LoVo (cell line): Measurements from ENCODE around the gene TARS2.
A peak's percentile ranks its signal among the peaks of the same experiment; 100 is the strongest.

Experiments
- DNase-seq: peaks from one replicate; pipeline ENCODE4 v3.0.0-alpha.2; 2016; ENCODE audit warnings: low spot score

Gene TARS2

GRCh38 chr1:150507912-150508864, 21.0 kb downstream of the TARS2 start, which contains the start of gene ECM1:
Gene ECM1, plus strand, starts transcription at chr1:150508109. Its CDS starts 101 bp downstream, at chr1:150508210.
- peak; percentile 65 for DNase-seq

GRCh38 chr1:150508982-150509381, 21.8 kb downstream of the TARS2 start:
- DNase-seq: no peak

- DNase-seq: no peak
These were observed 24.3 kb downstream of the TARS2 start for GRCh38 chr1:150511551-150511950.

- DNase-seq: no peak
These were observed 24.9 kb downstream of the TARS2 start for GRCh38 chr1:150511985-150512660.

DNA sequence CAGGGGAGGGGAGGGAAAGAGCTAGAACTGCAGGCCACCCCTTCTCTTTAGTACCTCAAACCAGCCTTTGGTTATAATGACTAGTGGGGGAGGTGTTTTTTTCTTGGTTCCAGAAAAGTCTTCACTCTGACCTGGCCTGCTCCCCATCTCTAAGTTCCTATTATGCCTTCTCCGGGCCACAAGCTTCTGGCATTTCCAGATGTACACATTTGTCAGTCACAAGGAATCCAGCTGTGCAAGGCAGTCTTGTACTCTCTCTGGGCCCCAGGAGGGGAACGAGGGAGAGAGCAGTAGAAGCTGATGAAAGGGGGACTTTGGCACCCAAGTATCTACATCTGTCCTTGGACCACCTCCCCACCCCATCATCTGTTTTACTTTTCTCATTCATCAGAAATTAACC, 25.6 kb downstream of the TARS2 start:
- DNase-seq: no peak

DNA sequence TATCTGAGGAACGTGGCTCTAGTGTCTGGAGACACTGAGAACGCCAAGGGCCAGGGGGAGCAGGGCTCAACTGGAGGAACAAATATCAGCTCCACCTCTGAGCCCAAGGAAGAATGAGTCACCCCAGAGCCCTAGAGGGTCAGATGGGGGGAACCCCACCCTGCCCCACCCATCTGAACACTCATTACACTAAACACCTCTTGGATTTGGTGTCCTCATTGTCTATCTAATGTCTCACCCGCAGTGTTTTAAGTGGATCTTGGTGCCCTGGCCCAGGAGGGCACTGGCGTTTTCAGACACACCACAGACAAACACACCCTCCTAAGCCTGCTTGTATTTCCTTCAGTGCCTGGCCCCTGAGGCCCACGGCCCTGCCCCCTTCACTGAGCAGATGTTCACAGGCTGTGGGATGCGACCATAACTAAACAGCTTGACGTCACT, 26.2 kb downstream of the TARS2 start:
- DNase-seq: peak; percentile 47

GRCh38 chr1:150514260-150514659, 27.0 kb downstream of the TARS2 start:
- DNase-seq: no peak

DNA sequence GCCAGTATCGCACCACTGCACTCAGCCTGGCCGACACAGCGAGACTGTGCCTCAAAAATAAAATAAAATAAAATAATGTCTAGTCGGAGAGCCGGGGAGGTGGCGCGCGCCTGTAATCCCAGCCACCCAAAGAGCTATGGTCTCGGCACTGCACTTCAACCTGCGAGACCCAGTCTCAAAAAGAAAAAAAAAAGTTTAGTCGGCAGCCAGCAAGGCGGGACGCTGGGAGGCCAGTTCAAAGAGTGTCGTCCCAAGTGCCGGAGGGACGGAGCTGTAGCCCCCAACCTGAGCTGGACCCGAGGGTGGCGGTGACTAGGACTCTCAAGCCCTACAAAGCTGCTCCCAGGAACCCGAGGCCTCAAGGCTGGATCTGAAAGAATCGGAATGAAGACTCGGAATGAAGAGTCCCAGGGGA, 27.7 kb downstream of the TARS2 start:
- DNase-seq: no peak

DNA sequence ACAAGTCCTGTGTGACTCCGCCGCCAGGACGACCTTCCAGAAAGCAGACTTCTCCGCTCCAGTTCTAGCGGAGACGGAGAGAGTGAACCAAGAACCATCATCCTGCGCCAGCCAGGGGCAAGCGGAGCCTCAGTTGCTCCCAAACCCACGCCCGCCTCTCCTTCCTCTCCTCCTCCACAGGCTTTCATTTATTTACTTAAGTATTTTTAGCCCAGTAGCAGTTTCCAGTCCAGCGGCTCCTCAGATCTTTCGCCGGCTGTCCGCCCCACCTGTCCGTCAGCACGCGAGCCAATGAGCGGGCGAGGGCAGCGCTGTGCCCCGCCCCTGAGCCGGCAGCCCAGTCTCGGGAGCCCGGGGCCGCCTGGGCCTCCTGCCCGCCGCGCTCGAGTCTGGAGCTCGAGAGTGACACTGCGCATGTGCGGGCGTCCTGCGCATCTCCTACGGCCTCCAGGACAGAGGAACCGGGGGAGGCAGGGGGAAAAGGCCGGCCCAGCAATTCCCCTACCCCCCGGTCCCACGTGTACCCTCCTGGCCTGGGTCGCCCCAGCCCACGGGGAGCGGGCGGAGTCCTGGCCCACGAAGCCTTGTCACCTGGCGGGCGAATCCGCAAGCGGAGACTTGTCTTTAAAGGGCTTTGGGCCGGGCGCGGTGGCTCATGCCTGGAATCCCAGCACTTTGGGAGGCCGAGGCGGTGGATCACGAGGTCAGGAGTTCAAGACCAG, 28.3 kb downstream of the TARS2 start, which contains the start of gene FALEC:
FALEC (plus strand) TSS at position 425 of the 722 bp plus-strand sequence.
- peak; percentile 98 for DNase-seq

DNA sequence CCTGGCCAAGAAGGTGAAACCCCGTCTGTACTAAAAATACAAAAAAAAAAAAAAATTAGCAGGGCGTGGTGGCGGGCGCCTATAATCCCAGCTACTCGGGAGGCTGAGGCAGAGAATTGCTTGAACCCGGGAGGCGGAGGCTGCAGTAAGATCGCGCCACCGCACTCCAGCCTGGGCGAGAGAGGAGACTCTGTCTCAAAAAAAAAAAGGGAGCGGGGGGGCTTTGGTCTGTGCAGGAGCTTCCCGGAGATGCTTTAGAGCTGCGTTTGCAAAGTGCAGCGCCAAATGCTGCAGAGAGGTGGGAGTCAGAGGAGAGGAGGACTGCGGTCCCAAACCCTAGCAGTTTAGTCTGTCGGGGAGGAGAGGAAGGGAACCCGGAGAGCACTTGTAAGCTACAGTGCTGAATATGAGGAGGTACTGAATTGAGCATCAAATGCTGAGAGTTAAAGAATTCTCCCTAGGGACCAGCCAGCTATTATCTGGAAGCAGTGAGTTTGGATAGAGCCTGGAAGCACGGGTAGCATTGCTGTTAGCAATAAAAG, 28.9 kb downstream of the TARS2 start:
- no peak for DNase-seq

DNA sequence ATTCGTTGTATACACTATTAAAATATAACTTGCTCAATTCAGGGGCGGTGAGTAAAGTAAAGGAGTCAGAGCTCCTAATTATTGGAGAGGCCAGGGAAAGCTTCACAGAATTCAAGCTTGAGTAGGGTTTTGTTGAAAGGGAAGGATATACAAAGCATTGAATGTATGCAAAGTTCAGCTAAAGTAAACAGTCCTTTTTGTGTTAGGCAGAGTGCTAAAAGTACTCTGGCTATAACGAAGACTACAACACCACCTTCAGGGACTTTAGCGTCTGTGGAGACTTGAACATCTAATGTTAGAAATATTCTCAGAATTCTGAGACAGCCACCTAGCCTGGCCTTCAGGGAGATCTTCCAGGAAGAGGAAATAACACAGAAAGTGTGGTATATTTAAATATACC, 29.4 kb downstream of the TARS2 start:
- DNase-seq: no peak

DNA sequence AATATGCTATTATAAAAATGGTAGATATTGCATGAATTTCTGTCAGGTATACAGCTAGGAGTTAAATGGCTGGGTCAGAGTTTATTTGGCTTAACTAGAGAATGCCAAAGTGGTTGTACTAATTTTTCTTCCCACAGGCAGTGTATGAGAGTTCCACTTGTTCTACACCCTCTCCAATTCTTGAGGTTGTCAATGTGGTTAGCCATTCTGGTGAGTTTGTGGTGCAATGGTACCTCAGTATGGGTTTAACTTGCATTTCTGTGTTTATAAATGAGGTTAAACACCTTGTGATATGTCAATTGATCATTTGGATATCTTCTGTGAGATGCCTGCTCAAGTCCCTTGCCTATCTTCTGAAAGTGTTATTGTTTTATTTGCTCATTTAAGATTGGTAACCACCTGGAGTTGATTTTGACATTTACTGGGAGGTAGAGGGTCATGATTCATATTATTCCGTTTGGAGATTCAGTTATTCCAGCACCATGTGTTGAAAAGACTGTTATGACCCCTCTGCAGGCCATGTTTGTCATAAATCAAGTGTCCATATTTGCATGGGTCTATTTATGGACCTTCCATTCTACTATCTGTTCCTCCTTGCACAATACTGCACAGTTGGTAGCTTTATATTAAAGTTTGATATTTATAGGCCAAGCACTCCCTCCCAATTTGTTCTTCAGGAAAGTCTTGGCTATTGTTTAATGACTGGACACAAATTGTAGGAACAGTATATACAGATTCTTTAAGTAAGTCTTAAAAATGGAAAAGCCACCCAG, 34.2 kb downstream of the TARS2 start:
- no peak for DNase-seq

- DNase-seq: no peak
These were observed 38.1 kb downstream of the TARS2 start for GRCh38 chr1:150525348-150525747.

- DNase-seq: no peak
These were observed 41.0 kb downstream of the TARS2 start for GRCh38 chr1:150528196-150528595.

DNA sequence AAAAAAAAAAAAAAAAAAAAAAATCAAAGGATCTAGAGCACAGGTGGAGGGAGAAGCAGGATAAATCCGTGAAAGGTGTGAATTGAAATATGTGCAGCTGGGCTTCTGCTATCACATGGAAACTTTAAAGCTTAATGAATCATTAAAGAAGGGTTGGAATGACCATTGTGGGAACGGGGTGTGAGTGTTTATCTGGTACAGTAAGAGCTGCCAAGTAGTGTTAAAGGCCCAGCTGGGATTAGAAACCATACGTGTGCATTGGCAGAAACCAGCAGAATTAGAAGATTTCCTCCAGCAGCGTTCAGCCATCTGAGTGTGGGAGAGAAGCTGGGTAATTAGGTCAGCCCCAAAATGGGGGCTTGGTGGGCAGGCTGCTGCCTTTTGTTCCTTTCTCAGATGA, 41.8 kb downstream of the TARS2 start:
- peak; percentile 62 for DNase-seq

- DNase-seq: no peak
These were observed 43.4 kb downstream of the TARS2 start for GRCh38 chr1:150530491-150531159.

DNA sequence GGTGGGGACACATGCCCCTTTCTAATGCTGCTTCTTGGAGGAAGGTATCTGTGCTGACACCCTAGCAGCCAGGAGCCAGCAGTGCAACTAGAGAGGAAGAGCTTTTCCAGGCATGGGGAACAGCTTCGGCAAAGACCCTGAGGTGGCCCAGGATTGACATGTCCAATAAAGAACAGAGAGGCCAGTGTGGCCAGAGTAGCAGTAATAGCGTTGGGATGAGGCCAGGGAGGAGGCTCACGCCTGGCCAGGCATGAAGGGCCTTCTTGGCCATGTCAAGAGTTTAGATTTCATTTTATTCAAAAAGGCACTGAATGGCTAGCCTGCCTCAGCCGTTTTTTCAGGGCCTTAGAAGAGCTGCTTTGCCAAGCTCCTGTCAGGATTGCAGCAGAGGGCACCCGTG, 45.6 kb downstream of the TARS2 start:
- DNase-seq: no peak

DNA sequence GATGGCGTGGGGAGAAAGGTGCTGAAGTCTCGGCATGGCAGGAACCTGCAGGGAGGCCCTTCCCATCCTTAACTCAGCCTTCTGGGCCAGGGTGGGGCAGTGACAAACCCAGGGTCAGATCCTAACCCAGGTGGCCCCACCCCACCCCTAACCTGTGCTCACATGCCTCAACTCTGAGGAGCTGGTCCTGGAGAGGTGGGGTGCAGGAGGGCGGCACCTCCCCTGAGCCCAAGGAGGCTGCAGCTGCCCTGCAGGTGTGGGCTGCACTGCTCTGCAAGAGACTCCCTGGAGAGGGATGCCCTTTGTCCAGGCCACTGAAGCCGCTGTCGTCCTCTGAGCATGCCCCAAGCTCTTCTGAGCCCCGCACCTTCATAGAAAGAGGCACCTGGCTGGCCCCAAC, 46.8 kb downstream of the TARS2 start:
- no peak for DNase-seq

DNA sequence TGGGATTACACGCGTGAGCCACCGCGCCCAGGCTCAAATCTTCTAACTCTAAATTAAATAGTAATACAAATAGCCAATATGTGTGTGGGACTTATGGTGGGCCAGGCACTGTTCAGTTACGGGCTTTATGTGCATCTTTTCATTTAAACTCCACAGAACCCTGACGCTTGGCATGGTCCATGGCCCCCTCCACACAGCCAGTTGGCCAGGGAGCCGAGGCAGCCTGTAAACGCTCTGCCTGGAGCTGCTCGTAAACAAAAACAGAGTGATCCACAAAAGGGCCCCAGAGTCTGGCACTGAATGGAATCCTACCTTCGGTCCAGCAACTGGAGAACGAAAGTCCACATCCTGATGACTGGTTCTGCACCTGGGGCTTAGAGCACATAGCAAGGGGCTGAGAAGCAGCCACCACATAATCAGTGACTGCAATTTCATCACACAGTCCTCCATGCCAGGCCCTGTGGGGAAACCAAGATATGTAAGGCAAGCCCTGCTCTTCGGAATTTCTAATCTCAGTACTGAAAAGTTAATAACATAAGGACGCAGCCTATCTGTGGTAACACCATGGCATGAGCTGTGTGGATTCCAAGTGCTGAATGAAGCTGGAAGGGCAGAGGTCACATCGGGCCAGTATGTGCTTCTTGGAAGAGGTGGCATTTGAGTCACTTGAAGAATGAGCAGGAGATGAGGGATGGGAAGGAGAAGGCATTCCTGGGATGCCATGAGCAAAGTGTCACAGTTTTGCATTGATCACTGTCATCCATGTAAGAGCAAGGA, 48.5 kb downstream of the TARS2 start:
- peak; percentile 41 for DNase-seq
